Fibroblast of lung (primary cell): ENCODE results near the gene PDE2A. TPM values are rescaled to one million over a fixed set of nuclear protein-coding genes. Genes with fewer than 3 reads are reported as not detected.

Experiments
- DNase-seq, 2 donors: peaks; one replicate each; pipeline versions ENCODE4 v3.0.0 to v3.0.0-alpha.2; 2010; ENCODE audit warnings: low read depth in 2 of 2
- H2AFZ ChIP-seq: 2 replicates; pipeline ENCODE4 v1.5.1; 2012; ENCODE audit warnings: low read length, control low read depth, inconsistent platforms
- H3K27ac ChIP-seq: 2 replicates; pipeline ENCODE4 v1.5.1; 2011; ENCODE audit warnings: low read length, control low read depth; ENCODE audit not compliant: insufficient read depth
- H3K27me3 ChIP-seq: 2 replicates; pipeline ENCODE4 v1.5.1; 2011; ENCODE audit warnings: mild to moderate bottlenecking, low read length; ENCODE audit not compliant: control insufficient read depth, insufficient read depth
- H3K36me3 ChIP-seq: 2 replicates; pipeline ENCODE4 v1.5.1; 2011; ENCODE audit warnings: low read length; ENCODE audit not compliant: control insufficient read depth, insufficient read depth
- H3K4me1 ChIP-seq: 2 replicates; pipeline ENCODE4 v1.5.1; 2011; ENCODE audit warnings: low read length; ENCODE audit not compliant: control insufficient read depth, insufficient read depth; ENCODE audit errors: extremely low read depth
- H3K4me2 ChIP-seq: 2 replicates; pipeline ENCODE4 v1.5.1; 2011; ENCODE audit warnings: low read length, control low read depth; ENCODE audit not compliant: insufficient read depth; ENCODE audit errors: extremely low read depth
- H3K4me3 ChIP-seq, 4 experiments: fragments of 200-600 bp in 1 of 4; sonication (generic) in 1 of 4; replicated peaks in 1 of 4; 2 replicates each; pipeline ENCODE4 v1.5.1; 2011 to 2016; ENCODE audit warnings: low read length in 4 of 4, low read depth in 3 of 4, mild to moderate bottlenecking in 3 of 4, control low read depth in 2 of 4, inconsistent platforms in 1 of 4, mixed read lengths in 1 of 4; ENCODE audit not compliant: insufficient read depth in 1 of 4; ENCODE audit errors: control extremely low read depth in 1 of 4
- H3K79me2 ChIP-seq: 2 replicates; pipeline ENCODE4 v1.5.1; 2012; ENCODE audit warnings: mild to moderate bottlenecking, low read length, inconsistent platforms; ENCODE audit not compliant: control insufficient read depth, insufficient read depth
- H3K9ac ChIP-seq: 2 replicates; pipeline ENCODE4 v1.5.1; 2011; ENCODE audit warnings: mild to moderate bottlenecking, low read length, control low read depth; ENCODE audit not compliant: insufficient read depth
- H3K9me3 ChIP-seq: 2 replicates; pipeline ENCODE4 v1.5.1; 2012; ENCODE audit warnings: low read depth, low read length; ENCODE audit not compliant: control insufficient read depth, insufficient read depth
- H4K20me1 ChIP-seq: 2 replicates; pipeline ENCODE4 v1.5.1; 2011; ENCODE audit warnings: low read length; ENCODE audit not compliant: control insufficient read depth, insufficient read depth; ENCODE audit errors: extremely low read depth
- EZH2 ChIP-seq: IDR thresholded peaks from 2 replicates; pipeline ENCODE4 v1.5.1; 2012; ENCODE audit warnings: low read length, control low read depth, mild to moderate bottlenecking; ENCODE audit errors: missing control alignments
- polyA plus RNA-seq, 2 donors: library from polyadenylated mRNA; depleted of rRNA in 1 of 2; stranded (reverse) in 1 of 2; unstranded in 1 of 2; fragments of >200 nt; gene quantifications; 2 replicates each; pipeline ENCODE4 v1.2.1, GENCODE V29; 2011 to 2012; ENCODE audit warnings: missing spikeins in 1 of 2
- total RNA-seq: library from RNA; depleted of rRNA; stranded (reverse); fragments of >200 nt; gene quantifications from 2 replicates; pipeline ENCODE4 v1.2.1, GENCODE V29; 2014
- TF ChIP-seq, protein P1 (sequence below), 2 donors: IDR thresholded peaks in 1 of 2; conservative IDR thresholded peaks in 1 of 2; 1 replicate in 1 of 2; 2 replicates in 1 of 2; pipeline ENCODE4 v1.5.1; 2011 to 2012; ENCODE audit warnings: low read length in 2 of 2, control low read depth in 1 of 2, inconsistent platforms in 1 of 2, low read depth in 1 of 2, mild to moderate bottlenecking in 1 of 2

Gene PDE2A
- total and polyA plus RNA-seq, 2 donors (not counting 1 experiment from before 2014, with no cell fraction given): 0.50 to 2.6 TPM

DNA sequence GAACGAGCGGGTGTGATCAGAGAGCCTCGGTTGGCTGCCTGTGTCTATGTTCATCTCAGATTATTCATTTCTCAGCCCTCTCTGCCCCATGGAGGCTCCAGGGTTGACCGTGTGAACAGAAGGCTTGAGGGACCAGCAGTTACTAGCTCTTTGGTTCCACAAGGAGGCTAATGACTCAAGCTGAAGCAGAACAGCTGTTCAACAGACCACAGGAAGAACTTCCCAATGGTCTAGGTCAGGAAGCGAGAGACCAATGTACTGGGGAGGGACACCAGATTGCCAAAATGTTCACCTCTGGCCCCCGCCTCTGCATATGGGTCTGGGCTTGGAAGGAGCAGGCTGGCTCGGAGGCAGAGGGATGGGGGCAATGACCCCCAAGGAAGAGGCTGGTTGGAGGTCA, 14.7 kb upstream of the PDE2A start:
- H3K27me3 ChIP-seq: no peaks in the 10 kb centered on the region
- H3K9ac ChIP-seq: no peak overlapping the region
- no peaks in the 10 kb centered on the region for H3K9me3 ChIP-seq
- peaks cover 15% of the 10 kb centered on the region for H3K36me3 ChIP-seq
- no peaks in the 10 kb centered on the region for H3K79me2 ChIP-seq
- no peak overlapping the region for H2AFZ ChIP-seq
- TF ChIP-seq EZH2: no peak
- TF ChIP-seq, protein P1, sequence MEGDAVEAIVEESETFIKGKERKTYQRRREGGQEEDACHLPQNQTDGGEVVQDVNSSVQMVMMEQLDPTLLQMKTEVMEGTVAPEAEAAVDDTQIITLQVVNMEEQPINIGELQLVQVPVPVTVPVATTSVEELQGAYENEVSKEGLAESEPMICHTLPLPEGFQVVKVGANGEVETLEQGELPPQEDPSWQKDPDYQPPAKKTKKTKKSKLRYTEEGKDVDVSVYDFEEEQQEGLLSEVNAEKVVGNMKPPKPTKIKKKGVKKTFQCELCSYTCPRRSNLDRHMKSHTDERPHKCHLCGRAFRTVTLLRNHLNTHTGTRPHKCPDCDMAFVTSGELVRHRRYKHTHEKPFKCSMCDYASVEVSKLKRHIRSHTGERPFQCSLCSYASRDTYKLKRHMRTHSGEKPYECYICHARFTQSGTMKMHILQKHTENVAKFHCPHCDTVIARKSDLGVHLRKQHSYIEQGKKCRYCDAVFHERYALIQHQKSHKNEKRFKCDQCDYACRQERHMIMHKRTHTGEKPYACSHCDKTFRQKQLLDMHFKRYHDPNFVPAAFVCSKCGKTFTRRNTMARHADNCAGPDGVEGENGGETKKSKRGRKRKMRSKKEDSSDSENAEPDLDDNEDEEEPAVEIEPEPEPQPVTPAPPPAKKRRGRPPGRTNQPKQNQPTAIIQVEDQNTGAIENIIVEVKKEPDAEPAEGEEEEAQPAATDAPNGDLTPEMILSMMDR (conservative IDR thresholded peaks at IDR 0.05 in 1 of 2, IDR thresholded peaks at IDR 0.05 in 1 of 2; ENCODE audit: low read depth in 1 of 2, low read length in 2 of 2): peak in 1 of 2 donors; percentile 10
- no peak overlapping the region for H3K27ac ChIP-seq
- peaks cover 12% of the 10 kb centered on the region for H3K4me1 ChIP-seq
- no peak overlapping the region for H3K4me3 ChIP-seq
- no peak overlapping the region for H3K4me2 ChIP-seq
- H4K20me1 ChIP-seq: no peaks in the 10 kb centered on the region
- no peak for DNase-seq

DNA sequence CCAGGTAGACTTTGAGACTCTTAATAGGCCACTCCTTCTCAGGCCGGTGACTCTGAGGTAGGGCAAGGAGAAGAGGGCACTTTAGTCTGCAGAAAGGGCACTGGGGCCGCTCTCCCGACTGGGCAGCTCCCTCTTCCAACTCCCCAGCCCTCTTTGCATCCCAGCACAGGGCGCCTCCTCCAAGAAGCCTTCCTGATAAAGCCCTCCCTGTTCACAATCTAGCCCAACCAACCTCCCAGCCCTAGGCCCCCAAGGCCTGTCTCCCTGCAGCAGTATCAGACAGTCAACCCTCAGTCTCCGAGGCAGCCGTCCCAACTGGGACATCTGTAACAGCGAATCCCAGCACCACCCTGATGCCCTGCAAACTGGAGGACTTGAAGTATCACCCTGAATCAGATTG, 14.3 kb upstream of the PDE2A start:
- Histone ChIP-seq H3K4me3 (no peak overlapping the region), H3K9me3 (no peaks in the 10 kb centered on the region), H3K36me3 (peaks cover 15% of the 10 kb centered on the region), H3K79me2 (no peaks in the 10 kb centered on the region), H4K20me1 (no peaks in the 10 kb centered on the region), H3K4me1 (peaks cover 13% of the 10 kb centered on the region), H3K27me3 (no peaks in the 10 kb centered on the region), H2AFZ (no peak overlapping the region), H3K27ac (no peak overlapping the region), H3K9ac (no peak overlapping the region), H3K4me2 (no peak overlapping the region)
- no peak for DNase-seq
- TF ChIP-seq, protein P1 (conservative IDR thresholded peaks at IDR 0.05 in 1 of 2, IDR thresholded peaks at IDR 0.05 in 1 of 2; ENCODE audit: low read depth in 1 of 2, low read length in 2 of 2): no peak
- TF ChIP-seq EZH2: no peak

DNA sequence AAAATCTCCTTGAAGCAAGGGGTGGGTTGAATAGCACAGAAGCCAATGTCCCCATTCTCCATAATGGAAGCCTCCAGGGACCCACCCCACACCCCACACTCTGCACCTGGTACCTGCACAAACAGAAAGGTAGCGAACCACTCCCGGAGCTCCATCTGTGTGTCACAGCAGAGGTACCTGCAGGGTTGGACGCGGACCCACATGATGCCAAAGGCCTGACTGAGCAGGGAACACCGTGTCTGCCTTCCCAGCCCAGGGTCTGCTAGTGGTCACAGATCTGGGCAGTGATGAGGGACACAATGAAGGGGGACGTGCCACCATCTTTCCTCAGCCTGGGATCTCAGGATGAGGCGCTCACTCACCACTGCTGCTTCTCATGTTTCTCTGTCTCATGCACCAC, 13.1 kb upstream of the PDE2A start:
- Histone ChIP-seq H4K20me1 (no peaks in the 10 kb centered on the region), H3K27ac (no peak overlapping the region), H3K9me3 (no peaks in the 10 kb centered on the region), H3K79me2 (no peaks in the 10 kb centered on the region), H2AFZ (no peak overlapping the region), H3K4me2 (no peak overlapping the region), H3K4me1 (peaks cover 13% of the 10 kb centered on the region), H3K36me3 (peaks cover 8% of the 10 kb centered on the region), H3K4me3 (no peak overlapping the region), H3K9ac (no peak overlapping the region), H3K27me3 (no peaks in the 10 kb centered on the region)
- no peak for TF ChIP-seq EZH2
- TF ChIP-seq, protein P1 (conservative IDR thresholded peaks at IDR 0.05 in 1 of 2, IDR thresholded peaks at IDR 0.05 in 1 of 2; ENCODE audit: low read depth in 1 of 2, low read length in 2 of 2): no peak
- no peak for DNase-seq
